OCI-LY1 (cell line): ENCODE results near the gene TMEM100.

Source experiments
- H2AFZ ChIP-seq: fragments of 200-600 bp; sonication (generic), shearing (Covaris generic); 2 replicates; pipeline ENCODE4 v1.6.0; 2014; ENCODE audit warnings: antibody characterized with exemption, mild to moderate bottlenecking, low read length
- H3F3A ChIP-seq: fragments of 200-600 bp; sonication (generic), shearing (Covaris generic); 2 replicates; pipeline ENCODE4 v1.6.0; 2014; ENCODE audit warnings: mild to moderate bottlenecking, antibody characterized with exemption, low read length, moderate library complexity; ENCODE audit not compliant: insufficient read depth
- H3K27ac ChIP-seq: fragments of 200-600 bp; sonication (generic); 2 replicates; pipeline ENCODE4 v1.5.1; 2014; ENCODE audit warnings: low read length, mixed run types, mild to moderate bottlenecking, low read depth; ENCODE audit not compliant: poor library complexity, severe bottlenecking
- H3K27me3 ChIP-seq: fragments of 200-600 bp; sonication (generic); 2 replicates; pipeline ENCODE4 v1.6.0; 2014; ENCODE audit warnings: antibody characterized with exemption, mild to moderate bottlenecking, low read length, moderate library complexity; ENCODE audit not compliant: insufficient read depth
- H3K36me3 ChIP-seq: fragments of 200-600 bp; sonication (generic); 2 replicates; pipeline ENCODE4 v1.6.1; 2014; ENCODE audit warnings: mild to moderate bottlenecking, antibody characterized with exemption, low read length, moderate library complexity, mixed read lengths; ENCODE audit not compliant: insufficient read depth
- H3K4me1 ChIP-seq: fragments of 200-600 bp; sonication (generic); 2 replicates; pipeline ENCODE4 v1.5.1; 2014; ENCODE audit warnings: mild to moderate bottlenecking, low read length, moderate library complexity; ENCODE audit not compliant: insufficient read depth, severe bottlenecking
- H3K4me2 ChIP-seq: fragments of 200-600 bp; sonication (generic), shearing (Covaris generic); 2 replicates; pipeline ENCODE4 v1.6.1; 2014; ENCODE audit warnings: low read length
- H3K4me3 ChIP-seq: fragments of 200-600 bp; sonication (generic); 2 replicates; pipeline ENCODE4 v1.5.1; 2014; ENCODE audit warnings: low read length, low read depth, mild to moderate bottlenecking, mixed read lengths; ENCODE audit not compliant: poor library complexity, severe bottlenecking
- H3K79me2 ChIP-seq: fragments of 200-600 bp; shearing (Covaris generic); 2 replicates; pipeline ENCODE4 v1.6.1; 2016; ENCODE audit warnings: mixed run types, low read length, mixed read lengths; ENCODE audit not compliant: insufficient read depth
- H3K9ac ChIP-seq: fragments of 200-600 bp; sonication (generic), shearing (Covaris generic); 2 replicates; pipeline ENCODE4 v1.6.1; 2014; ENCODE audit warnings: mild to moderate bottlenecking, low read length, mixed read lengths
- H3K9me2 ChIP-seq: fragments of 200-600 bp; sonication (generic), shearing (Covaris generic); 2 replicates; pipeline ENCODE4 v1.6.1; 2014; ENCODE audit warnings: low read depth, mild to moderate bottlenecking, low read length, mixed read lengths
- H3K9me3 ChIP-seq: fragments of 200-600 bp; shearing (Covaris generic); 2 replicates; pipeline ENCODE4 v1.6.1; 2014; ENCODE audit warnings: low read length, mixed read lengths
- H4K20me1 ChIP-seq: fragments of 200-600 bp; sonication (generic), shearing (Covaris generic); 2 replicates; pipeline ENCODE4 v1.6.0; 2016; ENCODE audit warnings: mild to moderate bottlenecking, low read length; ENCODE audit not compliant: insufficient read depth
- EZH2 ChIP-seq: fragments of 200-600 bp; sonication (generic), shearing (Covaris generic); IDR thresholded peaks from 2 replicates; pipeline ENCODE4 v1.8.0; 2017; ENCODE audit warnings: borderline replicate concordance, mixed run types, mild to moderate bottlenecking, antibody characterized with exemption, low read length, moderate library complexity, mixed read lengths
- TF ChIP-seq, protein P1 (sequence below): fragments of 200-600 bp; sonication (generic), shearing (Covaris generic); IDR thresholded peaks from 2 replicates; pipeline ENCODE4 v1.5.1; 2017; ENCODE audit warnings: mild to moderate bottlenecking, antibody characterized with exemption, low read length, moderate library complexity, mixed read lengths

TMEM100 gene

DNA sequence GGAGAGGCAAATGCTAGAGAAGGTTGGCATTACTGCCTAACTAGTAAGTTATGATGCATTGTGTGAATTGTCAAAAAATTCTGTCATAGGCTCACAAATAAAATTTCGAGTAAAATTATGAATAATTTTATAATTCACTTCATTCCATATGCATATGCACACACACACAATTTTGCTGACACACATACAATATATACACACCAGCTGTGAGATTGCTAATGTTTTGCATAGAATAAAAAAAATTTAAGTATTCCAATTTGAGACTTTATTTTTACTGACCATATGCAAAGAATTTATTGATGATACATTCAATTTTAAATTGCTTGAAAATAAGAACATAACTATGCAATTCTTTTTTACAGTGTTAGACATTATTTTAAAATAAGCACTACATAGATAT, 6.8 kb upstream of the TMEM100 start:
- no peak overlapping the region for H3K4me3 ChIP-seq
- no peak overlapping the region for H2AFZ ChIP-seq
- H3K27me3 ChIP-seq: no peaks in the 10 kb centered on the region
- no peaks in the 10 kb centered on the region for H3F3A ChIP-seq
- H3K9ac ChIP-seq: no peak overlapping the region
- H3K4me2 ChIP-seq: no peak overlapping the region
- H3K9me2 ChIP-seq: no peaks in the 10 kb centered on the region
- H3K27ac ChIP-seq: no peak overlapping the region
- H3K4me1 ChIP-seq: no peaks in the 10 kb centered on the region
- H3K79me2 ChIP-seq: no peaks in the 10 kb centered on the region
- no peak for TF ChIP-seq EZH2
- TF ChIP-seq, protein P1, sequence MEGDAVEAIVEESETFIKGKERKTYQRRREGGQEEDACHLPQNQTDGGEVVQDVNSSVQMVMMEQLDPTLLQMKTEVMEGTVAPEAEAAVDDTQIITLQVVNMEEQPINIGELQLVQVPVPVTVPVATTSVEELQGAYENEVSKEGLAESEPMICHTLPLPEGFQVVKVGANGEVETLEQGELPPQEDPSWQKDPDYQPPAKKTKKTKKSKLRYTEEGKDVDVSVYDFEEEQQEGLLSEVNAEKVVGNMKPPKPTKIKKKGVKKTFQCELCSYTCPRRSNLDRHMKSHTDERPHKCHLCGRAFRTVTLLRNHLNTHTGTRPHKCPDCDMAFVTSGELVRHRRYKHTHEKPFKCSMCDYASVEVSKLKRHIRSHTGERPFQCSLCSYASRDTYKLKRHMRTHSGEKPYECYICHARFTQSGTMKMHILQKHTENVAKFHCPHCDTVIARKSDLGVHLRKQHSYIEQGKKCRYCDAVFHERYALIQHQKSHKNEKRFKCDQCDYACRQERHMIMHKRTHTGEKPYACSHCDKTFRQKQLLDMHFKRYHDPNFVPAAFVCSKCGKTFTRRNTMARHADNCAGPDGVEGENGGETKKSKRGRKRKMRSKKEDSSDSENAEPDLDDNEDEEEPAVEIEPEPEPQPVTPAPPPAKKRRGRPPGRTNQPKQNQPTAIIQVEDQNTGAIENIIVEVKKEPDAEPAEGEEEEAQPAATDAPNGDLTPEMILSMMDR: no peak
- no peaks in the 10 kb centered on the region for H4K20me1 ChIP-seq
- H3K36me3 ChIP-seq: no peaks in the 10 kb centered on the region
- no peaks in the 10 kb centered on the region for H3K9me3 ChIP-seq

DNA sequence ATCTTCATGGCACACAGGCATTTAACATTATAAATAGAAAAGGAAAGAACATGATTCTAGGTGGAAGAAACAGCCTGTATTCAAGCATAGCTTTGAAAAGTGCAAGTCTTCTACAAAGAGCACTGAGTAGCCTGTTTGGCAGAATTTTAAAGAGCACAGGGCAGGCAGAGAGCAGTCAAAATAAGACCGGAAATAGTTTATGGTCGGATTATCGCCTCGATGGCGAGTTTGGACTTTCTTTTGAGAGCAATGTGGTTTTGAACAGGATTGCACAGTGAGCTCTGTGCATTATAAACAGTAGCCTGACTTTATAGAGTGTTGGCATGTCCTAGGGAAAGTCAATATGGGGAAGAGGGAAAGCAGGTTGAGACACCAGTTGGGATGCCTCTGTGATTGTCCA, 6.2 kb upstream of the TMEM100 start:
- Histone ChIP-seq H3K9me2 (no peaks in the 10 kb centered on the region), H3K4me2 (no peak overlapping the region), H4K20me1 (no peaks in the 10 kb centered on the region), H3K27ac (no peak overlapping the region), H3K9me3 (no peaks in the 10 kb centered on the region), H3K4me3 (no peak overlapping the region), H2AFZ (no peak overlapping the region), H3K27me3 (no peaks in the 10 kb centered on the region), H3F3A (no peaks in the 10 kb centered on the region), H3K36me3 (no peaks in the 10 kb centered on the region), H3K4me1 (no peaks in the 10 kb centered on the region), H3K79me2 (no peaks in the 10 kb centered on the region), H3K9ac (no peak overlapping the region)
- TF ChIP-seq, protein P1: no peak
- TF ChIP-seq EZH2: no peak

DNA sequence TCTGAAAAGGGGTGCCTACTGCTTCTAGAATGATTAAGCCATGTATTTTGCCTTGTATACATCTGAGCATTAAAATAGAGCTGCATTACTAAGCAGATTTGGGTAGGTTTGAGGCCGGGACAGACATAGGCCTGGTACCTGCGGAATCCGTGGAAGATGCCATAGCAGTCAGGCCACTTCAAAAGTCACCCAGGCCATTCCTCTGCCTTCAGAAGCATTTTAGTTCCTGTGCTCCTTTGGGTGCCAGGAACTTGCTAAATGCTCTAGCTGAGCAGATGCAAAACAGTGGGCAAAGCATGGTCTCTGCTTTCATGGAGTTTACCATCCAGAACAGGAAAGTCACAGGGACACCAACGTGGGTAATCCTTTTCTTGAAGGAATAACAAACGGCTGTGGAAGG, 5.7 kb upstream of the TMEM100 start:
- no peaks in the 10 kb centered on the region for H3K79me2 ChIP-seq
- no peak overlapping the region for H2AFZ ChIP-seq
- no peaks in the 10 kb centered on the region for H3K36me3 ChIP-seq
- no peaks in the 10 kb centered on the region for H3K9me3 ChIP-seq
- no peak overlapping the region for H3K9ac ChIP-seq
- H4K20me1 ChIP-seq: no peaks in the 10 kb centered on the region
- H3F3A ChIP-seq: no peaks in the 10 kb centered on the region
- no peaks in the 10 kb centered on the region for H3K9me2 ChIP-seq
- no peak overlapping the region for H3K27ac ChIP-seq
- no peaks in the 10 kb centered on the region for H3K27me3 ChIP-seq
- no peak overlapping the region for H3K4me2 ChIP-seq
- no peak overlapping the region for H3K4me3 ChIP-seq
- no peaks in the 10 kb centered on the region for H3K4me1 ChIP-seq
- TF ChIP-seq, protein P1: no peak
- TF ChIP-seq EZH2: no peak
